CD14-positive monocyte (primary cell): ENCODE data around the gene MAML1. TPM values are rescaled to one million over a fixed set of nuclear protein-coding genes. Genes with fewer than 3 reads are reported as not detected.

ENCODE experiments used
- DNase-seq, 3 donors: peaks; one replicate each; pipeline ENCODE4 v3.0.0-alpha.2; 2011 to 2022
- H2AFZ ChIP-seq: 2 replicates; pipeline ENCODE4 v1.6.0; 2012; ENCODE audit warnings: mild to moderate bottlenecking, low read depth, low read length, inconsistent platforms; ENCODE audit not compliant: insufficient read depth, poor library complexity, severe bottlenecking
- H3K27ac ChIP-seq, 2 donors: 1 replicate in 1 of 2; 2 replicates in 1 of 2; pipeline ENCODE4 v1.5.1; 2012 to 2013; ENCODE audit warnings: low read length in 2 of 2, control low read depth in 1 of 2, inconsistent platforms in 1 of 2, low read depth in 1 of 2, mild to moderate bottlenecking in 1 of 2
- H3K27me3 ChIP-seq, 2 donors: one replicate each; pipeline versions ENCODE4 v1.6.0 to v1.6.1; 2011 to 2013; ENCODE audit warnings: low read length in 2 of 2; ENCODE audit not compliant: control insufficient read depth in 2 of 2, insufficient read depth in 2 of 2
- H3K36me3 ChIP-seq, 2 donors: replicated peaks in 1 of 2; 1 replicate in 1 of 2; 2 replicates in 1 of 2; pipeline versions ENCODE4 v1.5.1 to v1.6.1; 2012 to 2013; ENCODE audit warnings: low read length in 2 of 2, control low read depth in 1 of 2, inconsistent platforms in 1 of 2, mild to moderate bottlenecking in 1 of 2; ENCODE audit not compliant: insufficient read depth in 2 of 2, control insufficient read depth in 1 of 2
- H3K4me1 ChIP-seq, 2 donors: 1 replicate in 1 of 2; 2 replicates in 1 of 2; pipeline versions ENCODE4 v1.5.1 to v1.6.1; 2012 to 2013; ENCODE audit warnings: low read length in 2 of 2, control low read depth in 1 of 2, inconsistent platforms in 1 of 2, mild to moderate bottlenecking in 1 of 2, moderate library complexity in 1 of 2; ENCODE audit not compliant: insufficient read depth in 2 of 2, control insufficient read depth in 1 of 2
- H3K4me2 ChIP-seq: replicated peaks from 2 replicates; pipeline ENCODE3; 2012; ENCODE audit warnings: low read length, moderate library complexity, mild to moderate bottlenecking; ENCODE audit not compliant: poor library complexity, severe bottlenecking; ENCODE audit errors: extremely low read depth
- H3K4me3 ChIP-seq, 3 experiments: fragments of 200-600 bp in 1 of 3; sonication (generic) in 1 of 3; replicated peaks in 1 of 3; 1 replicate in 2 of 3; 2 replicates in 1 of 3; pipeline ENCODE4 v1.5.1; 2011 to 2013; ENCODE audit warnings: low read length in 3 of 3, mild to moderate bottlenecking in 3 of 3, control low read depth in 2 of 3, low read depth in 2 of 3, inconsistent platforms in 1 of 3, moderate library complexity in 1 of 3
- H3K79me2 ChIP-seq: 2 replicates; pipeline ENCODE4 v1.6.0; 2012; ENCODE audit warnings: mild to moderate bottlenecking, control low read depth, inconsistent platforms, low read length, moderate library complexity; ENCODE audit not compliant: insufficient read depth
- H3K9ac ChIP-seq: 2 replicates; pipeline ENCODE4 v1.6.0; 2017; ENCODE audit warnings: low read length, mild to moderate bottlenecking; ENCODE audit not compliant: insufficient read depth, poor library complexity, severe bottlenecking
- H3K9me3 ChIP-seq, 2 donors: replicated peaks in 1 of 2; 1 replicate in 1 of 2; 2 replicates in 1 of 2; pipeline versions ENCODE4 v1.5.1 to v1.6.1; 2012 to 2013; ENCODE audit warnings: low read length in 2 of 2, control low read depth in 1 of 2; ENCODE audit not compliant: control insufficient read depth in 1 of 2, insufficient read depth in 1 of 2
- H4K20me1 ChIP-seq: 2 replicates; pipeline ENCODE4 v1.6.0; 2012; ENCODE audit warnings: mild to moderate bottlenecking, low read length, control low read depth, moderate library complexity; ENCODE audit not compliant: insufficient read depth
- H3K27ac Mint-ChIP-seq, 7 donors: one replicate each; pipeline ENCODE4 v1.8.0; 2020; ENCODE audit warnings: mild to moderate bottlenecking in 7 of 7, mixed read lengths in 7 of 7, moderate library complexity in 6 of 7, inconsistent platforms in 2 of 7
- H3K27me3 Mint-ChIP-seq, 3 donors: one replicate each; pipeline ENCODE4 v1.8.0; 2021 to 2022; ENCODE audit warnings: low read depth in 3 of 3, mild to moderate bottlenecking in 3 of 3, mixed read lengths in 3 of 3, moderate library complexity in 3 of 3, inconsistent platforms in 1 of 3
- H3K36me3 Mint-ChIP-seq, 2 donors: one replicate each; pipeline ENCODE4 v1.8.0; 2020; ENCODE audit warnings: mixed read lengths in 2 of 2, inconsistent platforms in 1 of 2, mild to moderate bottlenecking in 1 of 2
- H3K4me1 Mint-ChIP-seq: one replicate; pipeline ENCODE4 v1.8.0; 2020; ENCODE audit warnings: mild to moderate bottlenecking, mixed read lengths
- H3K4me3 Mint-ChIP-seq, 2 donors: one replicate each; pipeline ENCODE4 v1.8.0; 2020; ENCODE audit warnings: mild to moderate bottlenecking in 2 of 2, mixed read lengths in 2 of 2, moderate library complexity in 1 of 2
- H3K9me3 Mint-ChIP-seq, 7 donors: one replicate each; pipeline ENCODE4 v1.8.0; 2020 to 2022; ENCODE audit warnings: mixed read lengths in 7 of 7, mild to moderate bottlenecking in 6 of 7, moderate library complexity in 6 of 7, inconsistent platforms in 2 of 7
- CTCF ChIP-seq: fragments of 200-600 bp; IDR thresholded peaks from one replicate; pipeline ENCODE4 v1.8.0; 2022; ENCODE audit warnings: antibody characterized with exemption, mild to moderate bottlenecking
- WGBS: methylation state at CpG from one replicate; pipeline ENCODE4 v1.1.5; 2013; ENCODE audit warnings: missing lambda C conversion rate; ENCODE audit not compliant: insufficient coverage; 5-methylcytosine and 5-hydroxymethylcytosine counted together
- intact Hi-C, 2 donors: fragments of 100-400 bp; cut with micrococcal nuclease; formaldehyde crosslinking; loops; one replicate each; pipeline versions ENCODE4 v1.15.0 to v1.15.1; 2023
- polyA plus RNA-seq, 3 donors: library from polyadenylated mRNA; depleted of rRNA in 1 of 3; unstranded in 2 of 3; stranded (reverse) in 1 of 3; fragments of 300-500 nt in 2 of 3; fragments of >200 nt in 1 of 3; fragmentation: Illumina TruSeq in 2 of 3; gene quantifications; 1 replicate in 2 of 3; 2 replicates in 1 of 3; pipeline ENCODE4 v1.2.3, GENCODE V29; 2012 to 2021

The MAML1 gene
- polyA plus RNA-seq, 3 donors = 2.2 to 11.0 (median 2.7) TPM

- peak overlapping the region; percentile 96 for H3K4me2 ChIP-seq
- no peak for TF ChIP-seq CTCF
- DNase-seq = no peak
- intact Hi-C loops = loop anchor here (2.0 to 10.0 kb wide), 4 partner anchors 13 to 195 kb away; partner anchors contain the start of genes HNRNPH1 (in 1 of the 2) and MGAT4B (in 1 of the 2)
- no peaks in the 10 kb centered on the region for H3K27me3 ChIP-seq
- Mint-ChIP-seq H3K4me1 (peaks cover 56% of the 10 kb centered on the region), H3K36me3 (peaks cover 34 to 39% of the 10 kb centered on the region in 2 donors), H3K9me3 (peaks cover 0 to 3% (median 0%) of the 10 kb centered on the region in 7 donors), H3K27ac (peak overlapping the region; percentile 89 to 96 (median 95)), H3K27me3 (peaks cover 9 to 18% (median 18%) of the 10 kb centered on the region in 3 donors), H3K4me3 (peak overlapping the region; percentile 78 to 82)
- peaks cover 27 to 28% of the 10 kb centered on the region in 2 donors for H3K36me3 ChIP-seq
- no peaks in the 10 kb centered on the region for H3K9me3 ChIP-seq
- peak overlapping the region; percentile 90 to 98 for H3K27ac ChIP-seq
- peaks cover 51 to 69% of the 10 kb centered on the region in 2 donors for H3K4me1 ChIP-seq
- peak overlapping the region; percentile 87 to 99 (median 87) for H3K4me3 ChIP-seq
- H4K20me1 ChIP-seq = peaks cover 43% of the 10 kb centered on the region
- H2AFZ ChIP-seq = peak overlapping the region; percentile 42
- peak overlapping the region; percentile 100 for H3K9ac ChIP-seq
- H3K79me2 ChIP-seq = peaks cover 49% of the 10 kb centered on the region
- WGBS = 42% methylated on average over 12 of the region's 12 CpGs
Observed at GRCh38 chr5:179820127-179820482, 87.5 kb downstream of the MAML1 start.

- peak; percentile 76 to 80 (median 80) for DNase-seq
- Histone ChIP-seq H3K36me3 (peaks cover 33 to 34% of the 10 kb centered on the region in 2 donors), H3K4me1 (peaks cover 51 to 69% of the 10 kb centered on the region in 2 donors), H3K27ac (peak within 1 kb of the TSS; percentile 90 to 98), H4K20me1 (peaks cover 49% of the 10 kb centered on the region), H2AFZ (peak within 1 kb of the TSS; percentile 42), H3K4me2 (peak within 1 kb of the TSS; percentile 96), H3K9ac (peak within 1 kb of the TSS; percentile 100), H3K27me3 (no peaks in the 10 kb centered on the region), H3K79me2 (peaks cover 55% of the 10 kb centered on the region), H3K4me3 (peak within 1 kb of the TSS; percentile 87 to 99 (median 87)), H3K9me3 (no peaks in the 10 kb centered on the region)
- peak within 1 kb of the TSS; percentile 96 to 99 (median 98) for H3K27ac Mint-ChIP-seq
- intact Hi-C loops = loop anchor here (2.0 to 10.0 kb wide), 4 partner anchors 14 to 196 kb away; partner anchors contain the start of genes HNRNPH1 (in 1 of the 2) and MGAT4B (in 1 of the 2)
- peaks cover 57% of the 10 kb centered on the region for H3K4me1 Mint-ChIP-seq
- peak within 1 kb of the TSS; percentile 93 to 94 for H3K4me3 Mint-ChIP-seq
- peaks cover 0 to 3% (median 0%) of the 10 kb centered on the region in 7 donors for H3K9me3 Mint-ChIP-seq
- peaks cover 9 to 17% (median 15%) of the 10 kb centered on the region in 3 donors for H3K27me3 Mint-ChIP-seq
- TF ChIP-seq CTCF = no peak
- H3K36me3 Mint-ChIP-seq = peaks cover 39 to 41% of the 10 kb centered on the region in 2 donors
- under 1% methylated on average over 81 of the region's 81 CpGs for WGBS
Observed at GRCh38 chr5:179820483-179821297, 88.1 kb downstream of the MAML1 start, which contains the start of gene SQSTM1. Gene SQSTM1 (plus strand): TSS chr5:179820905. CDS start chr5:179820937, 32 bp downstream.
